GM19099 (cell line): Measurements from ENCODE around the gene IER5.

ENCODE experiments used
- POLR2A ChIP-seq: IDR thresholded peaks from 3 replicates; pipeline ENCODE4 v1.6.1; 2011; ENCODE audit warnings: low read depth; ENCODE audit not compliant: insufficient read length; ENCODE audit errors: extremely low read depth

Gene IER5

GRCh38 chr1:181089017-181089675 lies 646 bp downstream of the IER5 start:
- TF ChIP-seq POLR2A: no peak

- peak; percentile 75 for TF ChIP-seq POLR2A
These were observed 1.4 kb downstream of the IER5 start for GRCh38 chr1:181089676-181090544.

- TF ChIP-seq POLR2A: no peak
These were observed 2.2 kb downstream of the IER5 start for GRCh38 chr1:181090641-181091126.

GRCh38 chr1:181091309-181092040 lies 3.0 kb downstream of the IER5 start:
- TF ChIP-seq POLR2A: no peak

GRCh38 chr1:181092056-181092455 lies 3.6 kb downstream of the IER5 start:
- no peak for TF ChIP-seq POLR2A

- no peak for TF ChIP-seq POLR2A
These were observed 4.5 kb downstream of the IER5 start for GRCh38 chr1:181092883-181093458.

- TF ChIP-seq POLR2A: peak; percentile 39
These were observed 6.1 kb downstream of the IER5 start for GRCh38 chr1:181094416-181095212.

- TF ChIP-seq POLR2A: no peak
These were observed 6.8 kb downstream of the IER5 start for GRCh38 chr1:181095260-181095659.

GRCh38 chr1:181095763-181096184 lies 7.3 kb downstream of the IER5 start:
- TF ChIP-seq POLR2A: no peak

- TF ChIP-seq POLR2A: no peak
These were observed 8.7 kb downstream of the IER5 start for GRCh38 chr1:181097242-181097641.

- TF ChIP-seq POLR2A: no peak
These were observed 10.9 kb downstream of the IER5 start for GRCh38 chr1:181099152-181100014.

GRCh38 chr1:181100015-181100905 lies 11.8 kb downstream of the IER5 start:
- peak; percentile 45 for TF ChIP-seq POLR2A
